ENCODE data around the gene ZNF668.
A peak's percentile ranks its signal among the peaks of the same experiment; 100 is the strongest.
"Not testable (repeated sequence)": the region's sequence is repeated elsewhere in the genome, so short reads cannot be mapped to it uniquely, and the experiment has no call there.

The ZNF668 gene

DNA sequence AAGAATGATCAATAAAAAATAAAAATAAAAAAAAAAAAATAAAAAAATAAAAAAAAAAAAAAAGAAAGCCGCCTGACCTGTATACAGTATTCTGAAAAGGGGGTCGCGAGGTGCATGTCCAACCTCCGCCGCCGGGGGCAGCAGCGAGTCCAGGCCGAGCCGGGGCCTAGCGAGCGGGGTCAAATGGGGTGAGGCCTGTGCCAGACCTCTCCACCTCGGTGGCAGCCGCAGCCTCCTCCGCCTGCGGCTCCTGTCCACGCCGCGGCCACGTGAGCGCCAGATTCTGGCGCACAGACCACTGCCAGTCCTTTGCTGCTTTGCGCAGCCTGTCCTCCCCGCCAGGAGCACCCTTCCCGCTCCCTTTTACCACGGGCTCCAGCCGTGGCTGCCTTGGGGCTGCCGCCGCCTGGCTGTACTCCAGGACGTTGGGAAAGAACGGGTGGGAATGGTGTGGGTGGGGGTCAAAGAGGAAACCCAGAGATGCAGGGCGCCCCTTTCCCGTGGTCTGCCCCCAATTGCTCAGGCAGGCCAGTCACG lies 31.7 kb upstream of the ZNF668 start:
- DNase-seq (ENCODE audit: low read depth, low spot score), result no peak
- H3K27ac ChIP-seq, result no peak overlapping the region

DNA sequence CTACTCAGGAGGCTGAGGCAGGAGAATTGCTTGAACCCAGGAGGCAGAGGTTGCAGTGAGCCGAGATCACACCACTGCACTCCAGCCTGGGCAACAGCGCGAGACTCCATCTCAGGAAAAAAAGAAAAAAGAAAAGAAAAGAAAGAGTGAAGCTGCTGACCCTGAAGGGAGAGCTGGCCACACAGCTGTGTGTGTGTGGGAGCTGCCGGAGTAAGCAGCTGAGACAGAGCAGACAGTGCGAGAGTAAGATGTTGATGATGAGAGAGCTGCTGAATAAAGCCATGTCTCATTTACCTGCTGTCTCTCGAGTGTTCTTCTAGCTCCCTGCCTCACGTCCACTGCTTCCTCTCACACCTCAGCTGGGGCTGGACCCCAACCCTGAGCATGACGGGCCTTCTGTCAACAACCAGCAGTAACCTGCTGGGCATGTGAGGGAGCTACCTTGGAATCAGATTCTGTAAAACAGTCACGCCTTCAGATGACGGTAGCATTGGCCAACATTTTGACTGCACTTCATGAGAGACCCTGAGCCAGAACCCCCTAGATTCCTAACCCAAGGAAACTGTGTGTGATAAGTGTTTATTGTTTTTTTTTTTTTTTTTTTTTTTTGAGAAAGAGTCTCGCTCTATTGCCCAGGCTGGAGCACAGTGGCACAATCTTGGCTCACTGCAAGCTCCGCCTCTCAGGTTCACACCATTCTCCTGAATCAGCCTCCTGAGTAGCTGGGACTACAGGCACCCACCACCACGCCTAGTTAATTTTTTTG lies 27.0 kb upstream of the ZNF668 start:
- not testable (repeated sequence) for DNase-seq (ENCODE audit: low read depth, low spot score); H3K27ac ChIP-seq

DNA sequence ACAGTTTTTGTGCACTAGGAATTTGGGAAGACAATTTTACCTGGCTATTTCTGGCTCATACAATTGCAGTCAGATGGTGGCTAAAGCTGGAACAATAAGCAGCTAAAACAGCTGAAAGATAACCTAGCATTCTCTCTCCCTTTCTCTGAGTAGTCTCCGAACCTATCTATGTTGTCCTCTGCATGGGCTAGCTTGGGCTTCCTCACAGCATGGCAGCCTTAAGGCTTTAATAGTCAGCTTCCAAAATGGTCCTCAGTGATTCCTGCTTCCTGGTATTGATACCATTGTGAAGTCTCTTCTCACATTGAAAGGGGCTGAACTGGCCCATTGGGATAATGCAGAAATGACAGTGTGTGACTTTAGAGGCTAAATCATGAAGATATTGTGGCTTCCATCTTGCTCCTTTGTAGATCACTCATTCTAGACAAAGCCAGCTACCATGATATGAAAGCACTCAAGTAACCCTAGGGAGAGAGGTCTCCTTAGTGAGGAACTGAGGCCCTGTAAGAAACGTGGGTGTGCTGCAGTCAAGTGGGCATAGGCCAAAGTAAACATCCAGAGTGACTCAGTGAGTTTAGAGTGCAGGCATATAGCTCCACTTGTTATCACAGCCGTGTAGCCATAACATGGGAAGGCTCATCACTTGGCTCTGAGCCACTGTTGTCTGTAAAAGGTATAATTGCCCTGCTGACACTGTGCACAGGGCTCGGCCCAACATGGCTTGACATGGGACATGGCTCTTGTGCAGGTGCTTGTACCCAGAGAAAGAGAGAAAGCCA lies 26.0 kb upstream of the ZNF668 start:
- H3K27ac ChIP-seq, result no peak overlapping the region
- DNase-seq (ENCODE audit: low read depth, low spot score), result no peak

DNA sequence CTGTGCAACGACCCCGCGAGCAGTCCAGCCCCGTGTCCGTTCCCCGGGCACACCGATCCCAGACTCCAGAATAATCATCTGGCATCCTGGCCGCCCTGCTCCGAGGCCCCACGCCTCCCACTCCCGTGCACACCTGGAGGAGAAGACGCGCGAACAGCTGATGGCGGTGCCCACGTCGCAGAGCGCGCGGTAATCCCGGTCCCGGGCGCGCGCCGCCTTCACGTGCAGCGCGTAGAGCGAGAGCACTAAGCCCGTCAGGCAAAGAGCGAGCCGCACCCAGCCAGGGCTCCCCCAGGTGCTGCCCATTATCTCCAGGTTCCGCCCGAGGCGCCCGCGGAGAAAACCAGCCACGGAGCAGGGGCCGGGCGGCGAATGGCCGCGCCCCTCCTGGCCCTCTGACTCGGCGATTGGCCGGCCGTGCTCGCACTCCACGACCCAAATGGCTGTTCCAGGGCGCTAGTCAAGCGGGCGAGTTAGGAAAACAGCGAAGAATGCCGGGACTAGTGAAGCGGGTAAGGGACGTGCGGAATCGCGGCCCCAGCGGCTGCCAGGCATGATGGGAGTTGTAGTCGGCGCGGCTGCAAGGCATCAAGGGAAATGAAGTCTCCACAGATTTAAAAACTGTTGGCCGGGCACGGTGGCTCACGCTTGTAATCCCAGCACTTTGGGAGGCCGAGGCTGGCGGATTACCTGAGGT lies 20.5 kb upstream of the ZNF668 start, which contains the start of gene VKORC1:
TSS of gene VKORC1 (minus strand) at position 374 of the 697 bp plus-strand sequence. CDS start at position 306, 68 bp downstream.
- peak; percentile 88 for DNase-seq (ENCODE audit: low read depth, low spot score)
- peak within 1 kb of the TSS; percentile 70 for H3K27ac ChIP-seq

DNA sequence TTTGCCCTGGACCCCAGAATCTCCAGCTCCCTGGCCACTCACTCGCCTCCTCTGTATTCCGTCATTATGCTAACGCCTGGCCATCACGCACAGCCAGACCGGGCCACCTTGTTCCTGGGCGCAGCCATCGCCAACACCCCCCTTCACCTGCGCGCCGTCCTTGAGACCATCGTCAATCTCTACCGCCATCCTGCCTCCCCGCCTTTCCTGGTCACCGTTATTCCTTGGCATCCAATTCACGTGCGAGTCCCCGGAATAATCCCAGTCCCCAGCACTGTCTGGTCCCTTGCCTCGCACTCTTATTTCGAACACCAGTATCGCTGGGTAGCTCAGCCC lies 20.0 kb upstream of the ZNF668 start:
- no peak for DNase-seq (ENCODE audit: low read depth, low spot score)
- peak overlapping the region; percentile 70 for H3K27ac ChIP-seq

DNA sequence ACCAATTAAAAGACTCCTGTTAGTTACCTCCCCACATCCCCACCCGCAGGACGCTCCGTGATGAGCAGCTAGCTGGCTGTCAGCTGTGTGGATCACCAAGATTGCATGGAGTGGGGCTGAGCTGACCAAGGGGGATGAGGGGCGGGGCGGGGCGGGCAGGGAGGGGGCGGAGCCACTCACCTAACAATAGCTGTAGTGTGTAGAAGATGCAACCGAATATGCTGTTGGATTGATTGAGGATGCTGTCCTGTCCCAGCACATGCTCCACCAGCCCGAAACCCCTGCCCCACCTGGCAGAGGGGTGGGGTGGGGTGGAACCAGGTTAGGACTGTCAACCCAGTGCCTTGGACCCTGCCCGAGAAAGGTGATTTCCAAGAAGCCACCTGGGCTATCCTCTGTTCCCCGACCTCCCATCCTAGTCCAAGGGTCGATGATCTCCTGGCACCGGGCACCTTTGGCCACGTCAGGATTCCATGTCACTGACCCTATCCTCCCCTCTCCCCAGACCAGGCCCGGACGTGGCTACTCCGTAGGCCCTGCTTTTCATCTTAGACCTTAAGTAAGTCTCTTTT lies 19.2 kb upstream of the ZNF668 start:
- no peak for DNase-seq (ENCODE audit: low read depth, low spot score)
- no peak overlapping the region for H3K27ac ChIP-seq

DNA sequence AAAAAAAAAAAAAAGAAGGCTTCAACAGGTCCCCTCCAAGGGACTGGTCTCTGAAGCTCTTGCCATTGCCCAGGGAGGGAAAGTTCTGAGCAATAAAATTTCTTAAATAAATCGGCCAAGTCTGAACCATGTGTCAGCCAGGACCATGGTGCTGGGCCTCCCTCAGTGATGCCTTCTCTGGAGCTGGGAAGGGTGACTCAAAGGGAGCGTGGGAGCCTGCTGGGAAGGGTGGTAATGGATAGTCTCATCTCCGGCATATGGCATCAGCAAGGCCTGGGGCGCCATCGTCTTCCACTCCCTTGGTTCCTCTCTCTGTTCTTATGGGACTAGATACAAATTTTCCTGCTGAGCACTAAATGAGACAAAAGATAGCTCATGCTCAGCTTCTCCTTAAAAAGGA lies 18.3 kb upstream of the ZNF668 start:
- DNase-seq (ENCODE audit: low read depth, low spot score), result no peak
- no peak overlapping the region for H3K27ac ChIP-seq

DNA sequence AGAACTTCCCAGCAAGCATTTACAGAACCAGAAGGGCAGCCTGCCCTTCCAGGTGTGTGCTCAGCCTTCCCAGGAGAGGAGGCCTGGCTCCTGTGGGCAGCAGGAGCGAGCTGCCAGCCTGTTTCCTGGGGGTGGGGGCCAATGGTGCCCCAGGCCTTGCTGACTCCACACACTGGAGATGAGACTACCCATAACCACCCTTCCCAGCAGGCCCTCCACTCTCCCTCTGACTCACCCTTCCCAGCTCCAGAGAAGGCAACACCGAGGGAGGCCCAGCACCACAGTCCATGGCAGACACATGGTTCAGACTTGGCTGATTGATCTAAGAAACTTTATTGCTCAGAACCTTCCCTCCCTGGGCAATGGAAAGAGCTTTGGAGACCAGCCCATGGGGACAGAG lies 16.5 kb upstream of the ZNF668 start:
- no peak overlapping the region for H3K27ac ChIP-seq
- DNase-seq (ENCODE audit: low read depth, low spot score), result no peak

DNA sequence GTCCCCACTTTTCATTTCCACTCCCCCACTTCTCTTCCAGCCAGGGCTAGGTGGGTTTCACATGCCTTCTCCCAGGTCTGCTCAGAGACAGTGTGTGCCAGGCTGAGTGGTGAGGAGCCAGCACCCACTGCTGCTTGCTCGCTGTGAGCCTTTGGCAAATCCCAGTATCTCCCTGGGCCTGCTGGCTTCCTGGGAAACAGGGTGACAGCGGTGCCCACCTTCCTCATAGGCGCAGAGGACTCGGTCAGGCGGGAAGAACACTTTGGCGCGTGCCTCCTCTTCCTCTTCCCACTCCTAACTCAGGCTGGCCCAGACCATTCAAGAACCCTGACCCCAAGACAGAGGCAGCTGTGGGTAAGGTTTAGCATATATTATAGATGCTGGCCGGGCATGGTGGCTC lies 15.2 kb upstream of the ZNF668 start:
- DNase-seq (ENCODE audit: low read depth, low spot score), result no peak
- H3K27ac ChIP-seq, result no peak overlapping the region

DNA sequence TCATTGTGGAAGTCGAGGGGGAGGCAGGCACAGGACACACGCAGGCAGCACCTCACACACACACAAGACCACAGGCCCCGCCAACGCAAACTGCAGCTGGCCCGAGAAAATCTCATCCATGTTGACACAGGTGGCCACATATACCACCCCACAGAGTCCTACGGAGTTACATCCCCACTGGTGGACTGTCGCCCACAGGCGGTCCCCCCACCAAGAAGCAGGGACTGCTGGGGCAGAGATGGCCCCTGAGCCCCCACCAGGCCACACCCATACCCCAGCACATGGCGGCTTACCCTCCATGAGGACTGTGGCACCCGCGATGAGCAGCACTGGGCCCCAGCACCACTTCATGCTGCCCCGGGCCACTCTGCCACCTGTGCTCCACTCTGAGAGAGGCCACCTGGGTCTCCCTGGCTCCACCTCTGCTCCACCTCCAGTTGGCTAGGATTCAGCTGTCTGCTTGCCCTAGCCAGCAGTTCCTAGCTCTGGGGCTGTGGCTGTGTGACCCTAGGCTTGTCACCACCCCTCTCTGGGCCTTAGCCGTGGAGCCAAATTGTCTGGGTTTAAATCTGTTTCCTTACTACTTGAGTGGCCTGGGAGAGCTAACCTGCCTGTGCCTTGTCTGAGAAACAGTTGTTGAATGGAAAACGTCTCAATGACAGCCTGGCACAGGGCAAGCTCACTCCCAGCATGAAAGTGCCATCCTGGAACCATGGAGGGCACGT lies 14.6 kb upstream of the ZNF668 start, which contains the start of gene PRSS53:
TSS of gene PRSS53 (minus strand) at position 485 of the 725 bp plus-strand sequence. CDS start at position 351, 134 bp downstream.
- no peak for DNase-seq (ENCODE audit: low read depth, low spot score)
- no peak within 1 kb of the TSS for H3K27ac ChIP-seq

DNA sequence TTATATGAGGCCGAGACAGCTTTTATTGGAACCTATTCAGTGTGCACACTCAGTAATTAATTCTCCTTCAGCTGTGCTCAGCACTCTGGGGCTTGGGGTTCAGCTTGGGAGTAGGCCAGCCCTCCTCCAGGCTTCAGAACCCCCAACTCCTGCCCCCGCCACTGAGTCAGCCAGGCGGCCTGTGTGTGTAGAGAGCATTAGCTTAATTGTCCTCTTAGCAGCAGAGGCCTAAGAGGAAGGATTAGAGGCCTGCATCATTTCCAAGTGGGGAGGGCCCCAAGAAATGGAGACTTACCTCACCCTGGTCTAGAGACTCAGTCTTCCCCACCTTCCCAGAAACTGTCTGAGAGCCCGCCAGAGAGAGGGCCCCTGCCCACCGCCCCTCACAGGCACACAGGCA lies 13.9 kb upstream of the ZNF668 start:
- DNase-seq (ENCODE audit: low read depth, low spot score), result no peak

DNA sequence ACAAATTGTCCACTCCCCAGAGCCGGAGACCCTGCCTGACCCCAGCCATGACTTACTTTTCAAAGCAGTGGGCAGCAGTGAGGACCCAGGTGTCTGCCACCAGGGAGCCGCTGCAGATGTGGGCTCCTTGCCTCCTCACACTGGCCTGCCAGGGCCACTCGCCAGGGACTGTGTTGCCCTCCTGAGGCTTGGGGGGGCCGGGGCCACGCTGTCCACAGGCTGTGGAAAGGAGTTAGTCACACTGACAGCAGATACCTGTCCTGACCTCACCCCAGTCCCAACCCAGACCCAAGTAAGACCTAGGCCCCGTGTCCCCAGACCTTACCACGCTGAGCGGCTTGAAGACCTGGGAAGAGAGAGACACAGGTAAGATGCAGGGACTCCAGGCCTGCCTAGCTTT lies 13.4 kb upstream of the ZNF668 start:
- H3K27ac ChIP-seq, result no peak overlapping the region
- DNase-seq (ENCODE audit: low read depth, low spot score), result no peak

More for the DNA sequence above, 13.9 kb upstream of the ZNF668 start:
- H3K27ac ChIP-seq, result no peak overlapping the region

DNA sequence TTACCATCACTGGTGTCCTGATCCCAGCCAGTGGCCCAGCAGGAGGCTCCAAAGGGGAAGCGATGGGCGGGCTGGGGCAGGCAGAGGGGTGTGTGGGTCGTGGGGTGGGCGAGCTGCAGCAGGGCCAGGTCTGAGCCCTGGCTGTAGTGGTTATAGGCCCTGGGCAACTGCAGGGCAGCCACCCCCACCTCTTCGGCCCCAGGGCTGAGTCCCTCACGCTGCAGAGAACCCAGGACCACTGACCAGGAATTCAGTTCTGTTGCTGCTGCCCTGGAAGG lies 12.5 kb upstream of the ZNF668 start:
- H3K27ac ChIP-seq, result no peak overlapping the region
- DNase-seq (ENCODE audit: low read depth, low spot score), result no peak

DNA sequence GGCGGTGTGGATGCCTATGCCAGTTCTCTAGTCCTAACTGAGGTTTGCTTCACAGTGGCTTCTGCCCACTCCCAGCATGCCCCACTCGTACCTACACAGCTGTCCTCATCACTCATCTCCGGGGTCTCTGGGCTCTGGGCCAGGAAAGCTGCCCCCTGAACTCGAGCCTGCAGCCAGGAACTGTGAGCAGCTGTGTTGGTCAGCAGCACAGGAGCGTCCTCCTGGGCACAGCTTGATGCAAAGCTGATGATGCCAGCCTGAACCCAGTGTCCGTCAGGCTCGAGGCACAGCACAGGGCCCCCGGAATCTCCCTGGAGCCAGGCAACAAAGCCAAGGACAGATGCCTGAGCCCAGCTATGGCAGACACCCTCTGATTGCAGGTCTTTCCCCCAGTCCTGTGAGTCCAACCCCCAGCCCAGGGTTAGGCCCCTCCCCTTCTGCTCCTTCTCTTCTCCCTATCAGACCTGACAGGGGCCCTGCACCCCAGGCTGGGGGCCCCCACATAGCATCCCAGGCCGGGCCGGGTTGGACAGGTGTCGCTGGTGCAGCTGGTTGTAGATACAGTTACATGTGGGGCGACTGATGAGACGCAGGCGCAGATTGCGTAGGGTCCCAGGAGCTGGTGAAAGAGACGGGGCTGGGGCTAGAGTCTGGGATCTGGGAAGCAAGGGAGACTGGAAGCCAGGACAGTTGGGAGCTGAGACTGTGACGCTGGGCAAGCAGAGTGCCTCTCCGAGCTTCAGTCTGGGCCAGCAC lies 12.0 kb upstream of the ZNF668 start:
- no peak overlapping the region for H3K27ac ChIP-seq
- DNase-seq (ENCODE audit: low read depth, low spot score), result no peak

DNA sequence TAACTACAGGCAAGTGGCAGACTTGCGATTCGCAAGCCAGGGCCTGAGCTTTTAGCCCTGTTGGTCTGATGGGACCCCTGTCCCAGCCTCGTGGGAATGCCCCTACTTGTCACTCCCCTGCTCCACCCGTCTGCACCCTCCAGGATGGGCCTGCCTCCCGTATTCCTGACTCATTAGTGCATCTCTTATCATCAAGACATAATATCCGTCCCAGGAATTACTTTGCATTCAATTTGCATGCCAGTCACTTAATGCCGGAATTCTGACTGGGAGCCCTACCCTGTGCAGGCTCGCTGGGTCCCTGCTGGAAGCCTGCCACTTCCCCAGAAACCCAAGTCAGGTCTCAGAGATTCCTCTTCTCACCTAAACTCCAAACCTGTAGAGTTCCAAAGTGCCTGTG lies 11.4 kb upstream of the ZNF668 start:
- peak overlapping the region; percentile 17 for H3K27ac ChIP-seq
- DNase-seq (ENCODE audit: low read depth, low spot score), result no peak

DNA sequence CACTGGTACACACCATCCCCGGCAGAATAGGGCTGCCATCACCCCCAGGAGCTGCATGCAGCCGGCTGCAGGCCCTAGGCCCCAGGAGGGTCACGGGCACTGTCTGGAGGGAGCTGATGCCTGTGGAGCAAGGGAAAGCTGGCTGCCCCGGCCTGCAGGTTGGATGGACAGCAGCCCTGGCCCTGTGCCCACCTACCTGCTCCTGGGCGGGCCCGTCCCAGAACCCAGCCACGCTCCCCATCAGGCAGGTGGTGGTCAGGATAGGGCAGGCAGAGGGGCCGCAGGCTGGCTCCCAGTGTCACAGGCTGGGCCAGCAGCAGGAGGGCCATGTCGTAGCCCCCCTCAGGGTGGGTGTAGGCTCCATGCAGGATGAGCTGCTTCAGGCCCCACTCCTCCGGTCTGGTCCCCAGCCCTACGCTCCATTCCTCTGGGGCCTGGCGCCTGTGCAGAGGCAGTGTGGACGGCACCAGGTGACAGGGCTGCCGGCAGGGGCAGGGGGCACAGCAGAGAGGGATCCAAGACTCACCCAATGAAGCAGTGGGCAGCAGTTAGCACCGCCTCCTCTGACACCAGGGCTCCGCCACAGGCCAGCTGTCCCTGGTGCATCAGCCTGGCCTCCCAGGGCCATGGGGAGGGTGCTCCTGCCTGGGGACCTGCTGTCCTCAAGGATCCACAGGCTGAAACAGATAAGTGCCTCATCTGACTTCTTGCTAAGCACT lies 10.7 kb upstream of the ZNF668 start:
- DNase-seq (ENCODE audit: low read depth, low spot score), result no peak

DNA sequence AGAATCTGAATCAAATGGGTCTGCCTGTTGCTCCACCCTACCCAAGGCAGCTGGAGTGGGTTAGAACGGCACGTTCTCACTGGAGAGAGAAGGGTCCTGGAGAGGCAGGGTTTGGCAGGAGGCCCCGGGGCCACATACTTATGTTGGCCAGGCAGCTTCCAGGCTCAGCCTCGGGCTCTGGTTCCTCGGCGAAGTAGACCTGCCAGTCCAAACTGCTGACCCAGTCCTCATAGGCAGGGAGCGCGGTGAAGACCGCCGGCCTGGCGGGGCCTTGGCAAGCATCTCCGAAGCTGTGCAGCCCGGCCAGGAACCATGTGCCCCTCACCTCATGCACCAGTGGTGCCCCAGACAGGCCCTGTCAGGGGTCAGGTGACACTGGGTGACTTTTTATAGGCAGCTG lies 9.9 kb upstream of the ZNF668 start:
- no peak overlapping the region for H3K27ac ChIP-seq
- DNase-seq (ENCODE audit: low read depth, low spot score), result no peak

More for the DNA sequence above, 10.7 kb upstream of the ZNF668 start:
- H3K27ac ChIP-seq, result peak overlapping the region; percentile 17

DNA sequence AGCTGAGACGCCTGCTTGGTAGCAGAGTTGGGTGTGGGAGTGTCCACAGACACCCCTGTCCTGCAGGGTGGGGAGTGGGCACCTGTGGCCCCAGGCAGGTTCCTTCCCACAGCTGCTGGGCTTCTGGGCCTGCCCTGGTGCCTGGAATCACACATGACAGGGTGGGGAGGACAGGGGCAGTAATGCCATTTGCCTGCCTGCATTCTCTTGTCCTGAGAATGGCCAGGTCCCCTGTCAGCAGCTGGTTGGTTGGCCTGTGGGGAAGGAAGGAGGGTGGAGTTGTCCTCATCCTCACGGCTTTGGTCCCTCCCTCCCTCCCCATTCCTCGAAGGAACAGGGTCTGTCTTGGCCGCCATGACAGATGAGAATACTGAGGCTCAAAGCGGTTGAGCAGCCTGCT lies 9.5 kb upstream of the ZNF668 start:
- no peak overlapping the region for H3K27ac ChIP-seq
- DNase-seq (ENCODE audit: low read depth, low spot score), result no peak

DNA sequence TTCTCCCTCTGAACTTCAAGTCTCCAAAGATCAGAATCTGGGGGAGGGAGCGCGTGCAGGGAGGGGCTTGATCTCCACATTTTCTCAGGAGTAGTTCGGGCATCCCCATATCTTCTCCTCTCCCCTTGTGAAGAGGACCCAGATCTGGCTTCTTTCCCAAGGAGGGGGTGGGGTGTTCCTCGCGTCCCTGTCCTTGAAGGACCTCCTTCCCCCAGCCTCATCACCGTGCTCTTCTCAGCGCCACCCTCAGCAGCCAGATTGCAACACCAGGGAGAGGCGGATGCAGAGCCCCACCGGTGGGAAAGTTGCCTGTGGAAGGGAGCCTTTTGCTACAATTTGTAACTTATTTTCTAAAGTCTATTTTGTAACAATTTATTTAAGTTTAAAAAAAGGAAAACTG lies 9.0 kb upstream of the ZNF668 start:
- DNase-seq (ENCODE audit: low read depth, low spot score), result no peak
- H3K27ac ChIP-seq, result no peak overlapping the region

Data from epithelial cell of prostate (primary cell).